ENCODE data around the gene SNRNP200. TPM values are rescaled to one million over a fixed set of nuclear protein-coding genes. Genes with fewer than 3 reads are reported as not detected.

SNRNP200 gene
- total RNA-seq, 1 experiment from 2014 or later = 68.1 TPM

- H3K4me3 ChIP-seq (ENCODE audit: low read length) = no peak overlapping the region
- peaks cover 35% of the 10 kb centered on the region; the same call in 1 of the 2 replicates for H3K36me3 ChIP-seq (ENCODE audit: insufficient read depth, low read length)
- peaks cover 61% of the 10 kb centered on the region for H3K79me2 ChIP-seq (ENCODE audit: low read length)
- H3K4me1 ChIP-seq (ENCODE audit: low read length) = peaks cover 5% of the 10 kb centered on the region
- H2AFZ ChIP-seq (ENCODE audit: low read length) = no peak overlapping the region
- no peak overlapping the region for H3K9ac ChIP-seq (ENCODE audit: low read length)
- H3K4me2 ChIP-seq (ENCODE audit: low read depth, low read length, poor library complexity, severe bottlenecking) = no peak overlapping the region
- no peaks in the 10 kb centered on the region for H4K20me1 ChIP-seq (ENCODE audit: insufficient read depth, low read depth, low read length)
- H3K27me3 ChIP-seq (ENCODE audit: low read length) = no peaks in the 10 kb centered on the region
- H3K9me3 ChIP-seq (ENCODE audit: low read length) = no peaks in the 10 kb centered on the region
- DNase-seq = no peak
- no peaks in the 10 kb centered on the region for H3K9me2 ChIP-seq (replicated peaks; ENCODE audit: insufficient read depth, low read length)
- H3K27ac ChIP-seq (ENCODE audit: low read length) = no peak overlapping the region
Observed at GRCh38 chr2:96342085-96342484, 36.7 kb upstream of the SNRNP200 start.

- Histone ChIP-seq H3K27ac (ENCODE audit: low read length) (no peak overlapping the region), H3K9me2 (replicated peaks; ENCODE audit: insufficient read depth, low read length) (no peaks in the 10 kb centered on the region), H3K9me3 (ENCODE audit: low read length) (no peaks in the 10 kb centered on the region), H3K27me3 (ENCODE audit: low read length) (no peaks in the 10 kb centered on the region), H3K9ac (ENCODE audit: low read length) (no peak overlapping the region), H3K36me3 (ENCODE audit: insufficient read depth, low read length) (peaks cover 35% of the 10 kb centered on the region; the same call in 1 of the 2 replicates), H3K4me1 (ENCODE audit: low read length) (peaks cover 9% of the 10 kb centered on the region), H2AFZ (ENCODE audit: low read length) (no peak overlapping the region), H4K20me1 (ENCODE audit: insufficient read depth, low read depth, low read length) (no peaks in the 10 kb centered on the region), H3K4me3 (ENCODE audit: low read length) (no peak overlapping the region), H3K4me2 (ENCODE audit: low read depth, low read length, poor library complexity, severe bottlenecking) (no peak overlapping the region), H3K79me2 (ENCODE audit: low read length) (peaks cover 66% of the 10 kb centered on the region)
- DNase-seq = no peak
Observed at GRCh38 chr2:96341641-96342040, 36.3 kb upstream of the SNRNP200 start.

DNA sequence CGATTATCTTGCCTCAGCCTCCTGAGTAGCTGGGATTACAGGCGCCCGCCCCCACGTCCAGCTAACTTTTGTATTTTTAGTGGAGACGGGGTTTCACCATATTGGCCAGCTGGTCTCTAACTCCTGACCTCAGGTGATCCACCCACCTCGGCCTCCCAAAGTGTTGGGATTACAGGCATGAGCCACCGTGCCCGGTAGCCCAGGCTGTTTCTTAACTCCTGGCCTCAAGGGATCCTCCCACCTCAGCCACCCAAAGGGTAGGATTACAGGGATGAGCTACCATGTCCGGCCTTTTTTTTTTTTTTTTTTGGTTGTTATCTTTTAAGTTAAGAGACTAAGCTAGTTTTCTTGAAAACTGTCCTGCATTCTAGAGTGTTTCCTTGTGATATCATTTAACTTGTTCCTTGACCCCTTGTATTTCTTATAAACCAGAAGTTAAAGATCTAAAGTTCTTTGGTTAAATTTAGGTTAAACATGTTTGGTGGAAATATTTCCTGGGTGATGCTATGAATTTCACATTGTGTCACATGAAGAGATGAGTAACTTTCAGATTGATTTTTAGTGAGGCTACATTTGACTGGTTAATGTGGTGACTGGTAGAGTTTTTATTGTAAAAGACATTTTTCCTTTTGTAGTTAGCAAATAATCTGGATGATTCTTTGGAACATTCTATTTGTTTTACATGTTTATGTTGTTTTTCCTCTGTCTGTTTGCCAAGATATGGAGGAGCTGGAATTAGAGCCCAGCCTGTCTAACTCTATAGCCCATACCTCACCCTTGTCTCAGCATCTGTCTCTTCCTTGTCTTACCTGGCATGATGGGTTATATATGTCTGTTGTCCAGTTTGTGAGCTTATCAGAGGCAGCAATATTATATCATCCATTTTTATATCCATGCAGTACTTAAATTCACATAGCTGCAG is 35.4 kb upstream of the SNRNP200 start:
- no peak for DNase-seq
- Histone ChIP-seq H3K79me2 (ENCODE audit: low read length) (peaks cover 73% of the 10 kb centered on the region), H3K9ac (ENCODE audit: low read length) (no peak overlapping the region), H3K9me2 (replicated peaks; ENCODE audit: insufficient read depth, low read length) (no peaks in the 10 kb centered on the region), H3K36me3 (ENCODE audit: insufficient read depth, low read length) (peaks cover 35% of the 10 kb centered on the region; the same call in 1 of the 2 replicates), H2AFZ (ENCODE audit: low read length) (no peak overlapping the region), H3K9me3 (ENCODE audit: low read length) (no peaks in the 10 kb centered on the region), H4K20me1 (ENCODE audit: insufficient read depth, low read depth, low read length) (no peaks in the 10 kb centered on the region), H3K4me2 (ENCODE audit: low read depth, low read length, poor library complexity, severe bottlenecking) (no peak overlapping the region), H3K4me3 (ENCODE audit: low read length) (no peak overlapping the region), H3K27ac (ENCODE audit: low read length) (no peak overlapping the region), H3K27me3 (ENCODE audit: low read length) (no peaks in the 10 kb centered on the region), H3K4me1 (ENCODE audit: low read length) (peaks cover 14% of the 10 kb centered on the region)

DNA sequence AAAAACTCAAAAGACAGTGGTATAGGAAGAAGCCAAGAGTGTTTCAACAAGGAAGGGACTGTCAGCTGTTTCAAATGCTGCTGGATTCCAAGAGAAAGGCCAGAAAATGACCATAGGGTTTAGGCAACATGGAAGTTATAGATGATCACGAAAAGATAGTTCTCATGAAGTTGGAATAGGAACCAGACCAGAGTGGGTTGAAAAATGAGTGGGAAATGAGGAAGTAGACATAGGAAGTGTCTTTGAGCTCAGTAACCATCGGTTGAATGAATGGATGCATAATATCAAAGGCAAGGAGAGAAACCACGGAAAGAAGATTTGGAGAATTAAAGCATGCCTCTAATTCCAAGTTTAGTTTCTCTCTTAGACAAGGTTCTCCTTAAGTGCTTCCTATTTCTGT is 31.5 kb upstream of the SNRNP200 start:
- peak overlapping the region; percentile 94 for H3K4me2 ChIP-seq (ENCODE audit: low read depth, low read length, poor library complexity, severe bottlenecking)
- no peaks in the 10 kb centered on the region for H3K9me3 ChIP-seq (ENCODE audit: low read length)
- DNase-seq = no peak
- H2AFZ ChIP-seq (ENCODE audit: low read length) = no peak overlapping the region
- H3K4me3 ChIP-seq (ENCODE audit: low read length) = peak overlapping the region; percentile 85
- no peaks in the 10 kb centered on the region for H4K20me1 ChIP-seq (ENCODE audit: insufficient read depth, low read depth, low read length)
- H3K9ac ChIP-seq (ENCODE audit: low read length) = peak overlapping the region; percentile 85
- peaks cover 20% of the 10 kb centered on the region for H3K4me1 ChIP-seq (ENCODE audit: low read length)
- H3K27me3 ChIP-seq (ENCODE audit: low read length) = no peaks in the 10 kb centered on the region
- peaks cover 8% of the 10 kb centered on the region; the same call in 1 of the 2 replicates for H3K36me3 ChIP-seq (ENCODE audit: insufficient read depth, low read length)
- no peaks in the 10 kb centered on the region for H3K9me2 ChIP-seq (replicated peaks; ENCODE audit: insufficient read depth, low read length)
- peaks cover 68% of the 10 kb centered on the region for H3K79me2 ChIP-seq (ENCODE audit: low read length)
- peak overlapping the region; percentile 74; the same call in 1 of the 2 replicates for H3K27ac ChIP-seq (ENCODE audit: low read length)

GRCh38 chr2:96336104-96336775 is 30.9 kb upstream of the SNRNP200 start:
- Histone ChIP-seq H4K20me1 (ENCODE audit: insufficient read depth, low read depth, low read length) (no peaks in the 10 kb centered on the region), H3K79me2 (ENCODE audit: low read length) (peaks cover 62% of the 10 kb centered on the region), H3K9ac (ENCODE audit: low read length) (peak overlapping the region; percentile 85), H3K4me3 (ENCODE audit: low read length) (peak overlapping the region; percentile 85), H3K4me2 (ENCODE audit: low read depth, low read length, poor library complexity, severe bottlenecking) (peak overlapping the region; percentile 94), H2AFZ (ENCODE audit: low read length) (peak overlapping the region; percentile 54; the same call in 1 of the 2 replicates), H3K9me2 (replicated peaks; ENCODE audit: insufficient read depth, low read length) (no peaks in the 10 kb centered on the region), H3K36me3 (ENCODE audit: insufficient read depth, low read length) (peaks cover 8% of the 10 kb centered on the region; the same call in 1 of the 2 replicates), H3K4me1 (ENCODE audit: low read length) (peaks cover 20% of the 10 kb centered on the region), H3K27ac (ENCODE audit: low read length) (peak overlapping the region; percentile 74), H3K9me3 (ENCODE audit: low read length) (no peaks in the 10 kb centered on the region), H3K27me3 (ENCODE audit: low read length) (no peaks in the 10 kb centered on the region)
- no peak for DNase-seq

- no peaks in the 10 kb centered on the region for H3K9me2 ChIP-seq (replicated peaks; ENCODE audit: insufficient read depth, low read length)
- H3K4me1 ChIP-seq (ENCODE audit: low read length) = peaks cover 20% of the 10 kb centered on the region
- no peak overlapping the region for H3K27ac ChIP-seq (ENCODE audit: low read length)
- no peak for DNase-seq
- peaks cover under 1% of the 10 kb centered on the region for H3K36me3 ChIP-seq (ENCODE audit: insufficient read depth, low read length)
- no peak overlapping the region for H3K4me2 ChIP-seq (ENCODE audit: low read depth, low read length, poor library complexity, severe bottlenecking)
- no peak overlapping the region for H3K9ac ChIP-seq (ENCODE audit: low read length)
- no peak overlapping the region for H2AFZ ChIP-seq (ENCODE audit: low read length)
- H4K20me1 ChIP-seq (ENCODE audit: insufficient read depth, low read depth, low read length) = no peaks in the 10 kb centered on the region
- peaks cover 40% of the 10 kb centered on the region for H3K79me2 ChIP-seq (ENCODE audit: low read length)
- H3K27me3 ChIP-seq (ENCODE audit: low read length) = no peaks in the 10 kb centered on the region
- H3K9me3 ChIP-seq (ENCODE audit: low read length) = no peaks in the 10 kb centered on the region
- no peak overlapping the region for H3K4me3 ChIP-seq (ENCODE audit: low read length)
Observed at GRCh38 chr2:96333708-96334107, 28.4 kb upstream of the SNRNP200 start.

- Histone ChIP-seq H3K79me2 (ENCODE audit: low read length) (peaks cover 45% of the 10 kb centered on the region), H3K27ac (ENCODE audit: low read length) (no peak overlapping the region), H3K9ac (ENCODE audit: low read length) (no peak overlapping the region), H3K27me3 (ENCODE audit: low read length) (no peaks in the 10 kb centered on the region), H3K36me3 (ENCODE audit: insufficient read depth, low read length) (peaks cover 23% of the 10 kb centered on the region), H3K4me1 (ENCODE audit: low read length) (peaks cover 16% of the 10 kb centered on the region), H3K4me2 (ENCODE audit: low read depth, low read length, poor library complexity, severe bottlenecking) (no peak overlapping the region), H4K20me1 (ENCODE audit: insufficient read depth, low read depth, low read length) (no peaks in the 10 kb centered on the region), H3K9me3 (ENCODE audit: low read length) (no peaks in the 10 kb centered on the region), H3K9me2 (replicated peaks; ENCODE audit: insufficient read depth, low read length) (no peaks in the 10 kb centered on the region), H2AFZ (ENCODE audit: low read length) (no peak overlapping the region), H3K4me3 (ENCODE audit: low read length) (no peak overlapping the region)
- no peak for DNase-seq
Observed at GRCh38 chr2:96330407-96330806, 25.1 kb upstream of the SNRNP200 start.

- Histone ChIP-seq H3K9ac (ENCODE audit: low read length) (no peak overlapping the region), H3K4me2 (ENCODE audit: low read depth, low read length, poor library complexity, severe bottlenecking) (no peak overlapping the region), H3K79me2 (ENCODE audit: low read length) (peaks cover 47% of the 10 kb centered on the region), H2AFZ (ENCODE audit: low read length) (no peak overlapping the region), H3K27ac (ENCODE audit: low read length) (no peak overlapping the region), H3K9me3 (ENCODE audit: low read length) (no peaks in the 10 kb centered on the region), H4K20me1 (ENCODE audit: insufficient read depth, low read depth, low read length) (no peaks in the 10 kb centered on the region), H3K4me1 (ENCODE audit: low read length) (peaks cover 17% of the 10 kb centered on the region), H3K9me2 (replicated peaks; ENCODE audit: insufficient read depth, low read length) (no peaks in the 10 kb centered on the region), H3K36me3 (ENCODE audit: insufficient read depth, low read length) (peaks cover 23% of the 10 kb centered on the region), H3K4me3 (ENCODE audit: low read length) (no peak overlapping the region), H3K27me3 (ENCODE audit: low read length) (no peaks in the 10 kb centered on the region)
- no peak for DNase-seq
Observed at GRCh38 chr2:96329874-96330273, 24.5 kb upstream of the SNRNP200 start.

Measured in Karpas-422 (cell line).